Glomerular visceral epithelial cell (primary cell): ENCODE data around the gene TGIF1.

Source experiments
- DNase-seq: peaks from one replicate; pipeline ENCODE4 v3.0.0-alpha.2; 2016; ENCODE audit errors: extremely low spot score

TGIF1 gene

GRCh38 chr18:3434685-3435084 is 15.3 kb upstream of the TGIF1 start:
- DNase-seq = no peak

DNA sequence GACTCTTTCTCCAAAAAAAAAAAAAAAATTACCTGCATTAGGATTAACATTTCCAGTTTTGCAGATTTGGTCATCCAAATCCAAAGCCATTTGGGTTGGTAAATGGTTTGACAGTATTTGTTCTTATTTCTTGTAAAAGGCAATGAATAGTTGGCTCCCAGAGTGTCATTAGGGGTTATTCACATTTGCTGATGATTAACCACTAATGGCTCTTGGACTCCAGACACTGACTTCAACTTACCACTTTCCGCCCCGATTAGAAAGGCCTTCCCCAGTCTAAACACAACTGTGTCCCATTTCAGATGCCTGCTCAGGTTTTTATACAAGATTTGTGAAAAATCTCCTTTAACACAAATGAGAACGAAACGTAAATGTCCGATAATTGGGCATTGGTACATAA is 9.6 kb upstream of the TGIF1 start:
- no peak for DNase-seq

GRCh38 chr18:3441290-3441689 is 8.7 kb upstream of the TGIF1 start:
- DNase-seq = peak; percentile 55

DNA sequence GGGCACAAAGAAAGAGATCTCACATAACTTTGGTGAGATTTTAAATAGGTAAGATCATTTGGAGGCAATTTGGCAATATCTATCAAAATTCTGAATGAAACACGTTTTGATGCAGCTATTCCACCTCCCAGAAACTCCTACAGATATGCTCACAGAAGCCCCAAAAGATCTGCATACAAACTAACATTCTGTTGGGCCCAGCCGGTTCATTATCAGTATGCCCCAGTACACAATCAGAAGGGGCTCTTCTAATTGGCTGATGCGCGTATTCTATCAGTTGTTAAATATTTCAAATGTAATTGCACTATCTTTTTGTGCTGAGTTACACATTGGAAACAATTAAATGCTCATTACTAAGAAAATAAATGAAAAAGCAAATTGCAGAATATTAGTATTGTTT is 7.1 kb upstream of the TGIF1 start:
- no peak for DNase-seq

DNA sequence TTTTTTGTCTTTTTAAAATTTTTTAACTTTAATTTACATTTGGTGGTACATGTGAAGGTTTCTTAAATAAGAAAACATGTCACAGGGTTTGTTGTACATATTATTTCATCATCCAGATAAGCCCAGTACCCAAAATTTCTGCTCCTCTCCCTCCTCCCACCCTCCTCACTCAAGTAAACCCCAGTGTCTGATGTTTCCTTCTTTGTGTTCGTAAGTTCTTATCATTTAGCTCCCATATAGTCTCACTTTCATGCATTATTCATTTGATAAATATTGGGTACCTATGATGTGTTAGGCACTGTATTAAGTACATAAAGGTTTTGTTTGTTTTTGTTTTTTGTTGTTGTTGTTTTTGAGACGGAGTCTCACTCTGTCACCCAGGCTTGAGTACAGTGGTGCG is 5.7 kb upstream of the TGIF1 start:
- DNase-seq = no peak

DNA sequence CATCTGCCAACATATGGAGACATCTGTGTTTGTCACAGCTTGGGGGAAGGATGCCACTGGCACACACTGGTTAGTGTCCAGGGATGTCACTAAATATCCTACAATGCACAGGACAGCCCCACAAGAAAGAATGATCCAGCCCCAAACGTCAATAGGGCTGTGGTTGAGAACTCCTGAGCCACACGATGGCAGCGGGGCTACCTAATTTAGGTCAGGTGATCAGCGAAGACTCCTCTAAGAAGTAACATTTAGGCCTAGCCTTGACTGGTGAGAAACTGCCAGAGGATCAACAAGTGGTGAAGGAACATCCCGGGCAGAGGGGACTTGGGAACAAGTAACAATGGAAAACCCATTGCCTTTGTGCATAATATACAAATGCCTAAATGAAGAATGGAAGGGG is 5.0 kb upstream of the TGIF1 start:
- no peak for DNase-seq

- no peak for DNase-seq
Observed at GRCh38 chr18:3447068-3447894, 2.7 kb upstream of the TGIF1 start.

DNA sequence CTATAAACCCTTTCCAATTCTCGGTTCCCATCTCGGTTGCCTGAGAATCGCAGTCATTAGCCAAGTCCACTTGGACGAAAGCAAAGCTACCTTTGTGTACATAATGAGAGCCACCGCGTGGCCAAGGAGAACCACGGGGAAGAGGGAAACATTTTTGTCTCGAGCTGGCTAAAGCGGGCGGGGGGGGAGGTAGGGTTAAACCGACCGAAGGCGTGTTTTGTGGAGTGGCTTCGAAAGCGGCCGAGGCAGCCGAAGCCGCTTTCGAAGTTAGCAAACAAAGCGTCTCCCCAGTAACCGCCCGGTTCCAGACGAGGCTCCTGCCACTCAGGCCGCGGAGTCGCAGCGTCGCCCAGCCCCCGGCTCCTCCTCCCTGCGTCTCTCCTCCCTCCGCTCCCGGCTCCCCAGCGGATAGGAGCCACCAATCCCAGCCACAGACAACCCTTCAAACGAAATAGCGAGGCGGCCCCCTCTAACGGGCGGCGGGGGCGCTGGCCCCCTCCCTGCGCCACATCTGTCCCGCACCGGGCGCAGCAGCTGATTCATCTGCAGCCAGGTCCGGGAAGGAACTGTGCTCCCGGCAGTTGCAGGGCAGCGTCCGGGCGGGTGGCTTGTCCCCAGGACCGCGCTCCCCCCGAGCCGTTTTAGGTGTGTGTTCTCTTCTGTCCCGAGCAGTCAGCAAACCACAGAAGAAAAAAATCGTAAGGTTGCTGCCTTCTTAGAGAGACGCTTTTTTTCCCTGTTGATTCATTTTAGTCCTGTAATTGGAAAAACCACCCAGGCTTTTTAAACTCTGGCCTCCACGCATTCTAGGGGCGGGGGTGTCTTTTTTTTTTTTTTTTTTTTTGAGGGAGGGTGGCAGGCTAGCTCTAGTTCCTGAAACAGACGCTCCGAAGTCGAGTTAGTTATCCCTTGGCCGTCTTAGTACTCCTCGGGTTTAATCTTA is 1.8 kb upstream of the TGIF1 start:
- peak; percentile 99 for DNase-seq

DNA sequence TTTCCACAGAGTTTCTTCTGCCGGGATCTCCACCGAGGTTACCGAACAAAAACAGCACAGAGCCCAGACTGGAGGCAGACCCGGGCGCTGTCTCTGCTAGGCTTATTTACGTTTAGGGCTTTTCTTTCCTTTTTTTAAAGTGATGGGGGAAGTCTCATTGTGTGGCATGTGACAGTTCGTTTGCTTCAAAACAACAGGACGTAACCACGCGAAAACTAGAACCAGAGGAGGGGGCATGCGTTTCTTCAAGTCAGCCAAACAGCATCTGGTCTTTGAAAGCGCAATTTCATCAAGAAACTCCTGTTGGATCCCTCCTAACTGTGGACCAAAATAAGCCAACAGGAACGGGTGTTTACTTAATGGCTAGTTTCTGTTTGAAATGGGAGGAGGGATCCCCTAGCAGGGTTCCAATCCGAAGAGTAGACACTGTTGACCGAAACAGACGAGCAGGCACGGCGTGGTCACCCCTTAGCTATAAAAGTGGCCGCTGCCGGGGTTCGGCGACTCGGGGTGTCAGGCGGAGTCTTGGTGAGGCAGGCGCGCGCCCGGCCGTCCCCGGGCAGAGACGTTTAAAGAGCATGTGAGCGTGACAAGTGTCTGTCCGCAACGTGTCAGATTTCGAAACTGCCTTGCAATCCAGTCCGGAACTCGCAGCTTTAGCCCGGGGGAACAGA is 997 bp upstream of the TGIF1 start:
- DNase-seq = no peak

DNA sequence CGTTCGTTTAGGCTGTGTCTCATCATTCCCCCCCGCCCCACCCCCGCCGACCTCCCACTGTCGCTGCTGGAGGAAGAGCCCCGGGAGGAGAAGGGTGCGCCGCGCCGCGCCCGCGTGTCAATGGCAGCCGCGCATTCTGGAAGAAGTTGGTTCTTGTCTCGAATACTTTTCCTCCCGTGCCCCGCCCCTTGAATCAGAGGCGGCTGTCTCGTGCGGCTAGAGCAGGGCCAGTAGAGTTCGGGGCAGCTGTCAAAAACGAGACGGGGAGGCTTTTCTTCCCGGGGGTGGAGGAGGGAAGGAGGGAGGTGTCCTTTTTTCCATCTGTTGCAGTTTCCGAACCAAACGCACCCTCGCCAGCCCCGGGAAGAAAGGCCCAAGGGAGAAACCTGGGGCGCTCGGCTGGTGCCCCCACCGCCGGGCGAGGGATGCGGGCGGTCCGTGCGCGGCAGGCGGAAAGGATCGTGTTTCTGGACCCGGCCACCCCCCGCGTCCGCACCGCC is 410 bp upstream of the TGIF1 start:
- DNase-seq = peak; percentile 88

GRCh38 chr18:3450799-3451182 is 819 bp downstream of the TGIF1 start:
- DNase-seq = no peak

DNA sequence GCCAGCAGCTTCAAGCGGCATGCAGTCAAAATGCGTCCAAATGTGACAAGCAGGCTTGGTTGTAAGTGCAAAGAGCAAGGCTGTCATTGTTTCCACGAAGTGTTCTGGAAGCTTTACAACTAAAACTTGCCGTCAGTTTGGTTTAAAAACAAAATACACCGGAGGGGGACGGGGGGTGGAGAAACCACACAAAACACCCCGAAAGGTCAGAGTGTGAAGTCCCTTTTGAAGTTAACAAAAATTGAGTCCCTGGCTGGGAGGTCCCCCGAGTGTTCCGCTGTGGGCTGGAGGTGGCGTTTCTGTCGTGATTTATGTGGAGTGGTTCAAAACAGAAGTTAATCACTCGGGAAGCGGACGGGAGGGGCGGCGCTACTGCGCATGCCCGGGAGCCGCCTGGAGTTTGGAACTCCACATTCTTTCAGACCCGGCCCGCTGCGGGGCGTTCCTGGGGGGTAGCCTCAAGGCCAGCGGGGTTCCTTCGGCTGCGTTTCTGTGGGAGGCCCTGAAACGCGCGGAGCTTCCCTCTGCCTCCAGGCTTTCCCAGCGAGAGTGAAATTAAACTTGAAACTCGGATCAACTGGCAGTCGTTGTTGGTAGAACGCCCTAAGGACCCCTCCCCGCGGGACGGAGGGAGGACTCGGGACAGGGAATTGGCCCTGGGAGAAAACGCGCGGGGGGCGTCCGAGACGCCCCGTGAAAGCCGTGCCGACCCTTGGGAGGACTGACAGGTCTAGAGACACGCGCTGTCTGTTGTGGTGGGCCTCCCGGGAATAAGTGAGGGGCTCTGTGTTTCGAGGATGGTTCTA is 1.4 kb downstream of the TGIF1 start:
- DNase-seq = peak; percentile 95

GRCh38 chr18:3451989-3452749 is 2.2 kb downstream of the TGIF1 start:
- DNase-seq = peak; percentile 64

- peak; percentile 30 for DNase-seq
Observed at GRCh38 chr18:3452750-3453539, 3.0 kb downstream of the TGIF1 start.

DNA sequence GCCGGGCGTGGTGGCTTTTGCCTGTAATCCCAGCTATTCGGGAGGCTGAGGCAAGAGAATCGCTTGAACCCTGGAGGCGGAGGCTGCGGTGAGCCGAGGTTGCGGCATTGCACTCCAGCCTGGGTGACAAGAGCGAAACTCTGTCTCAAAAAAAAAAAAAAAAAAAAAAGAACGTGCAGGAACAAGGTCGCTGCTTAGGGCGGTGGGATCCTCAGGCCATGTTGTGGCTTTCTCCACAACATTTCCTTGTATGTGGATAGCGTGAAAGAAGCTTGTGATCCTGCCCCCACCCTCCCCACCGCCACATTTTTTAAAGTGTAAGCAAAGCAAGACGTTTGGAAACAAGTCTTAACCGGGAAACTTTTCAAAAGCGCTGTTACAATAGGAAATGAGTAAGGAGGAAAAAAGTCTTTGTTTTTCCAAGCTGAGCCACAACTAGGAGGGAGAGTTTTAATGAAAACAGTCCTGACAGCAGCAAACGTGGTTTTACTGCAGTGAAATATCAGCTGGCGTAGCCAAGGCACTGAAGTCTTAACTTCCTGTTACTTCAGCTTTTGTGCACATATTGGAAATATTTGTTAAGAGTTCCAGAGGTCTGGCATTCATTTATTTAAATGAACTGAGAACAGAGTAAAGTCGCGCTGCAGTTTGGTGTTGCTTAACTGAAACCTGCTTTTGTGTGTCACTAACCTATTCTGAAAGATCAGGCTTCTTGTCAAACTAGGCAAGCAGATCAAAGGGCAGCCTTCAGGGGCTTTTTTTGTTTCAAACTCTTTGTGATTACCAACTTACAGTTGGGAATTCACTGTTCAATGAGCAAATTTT is 3.8 kb downstream of the TGIF1 start:
- DNase-seq = peak; percentile 79

DNA sequence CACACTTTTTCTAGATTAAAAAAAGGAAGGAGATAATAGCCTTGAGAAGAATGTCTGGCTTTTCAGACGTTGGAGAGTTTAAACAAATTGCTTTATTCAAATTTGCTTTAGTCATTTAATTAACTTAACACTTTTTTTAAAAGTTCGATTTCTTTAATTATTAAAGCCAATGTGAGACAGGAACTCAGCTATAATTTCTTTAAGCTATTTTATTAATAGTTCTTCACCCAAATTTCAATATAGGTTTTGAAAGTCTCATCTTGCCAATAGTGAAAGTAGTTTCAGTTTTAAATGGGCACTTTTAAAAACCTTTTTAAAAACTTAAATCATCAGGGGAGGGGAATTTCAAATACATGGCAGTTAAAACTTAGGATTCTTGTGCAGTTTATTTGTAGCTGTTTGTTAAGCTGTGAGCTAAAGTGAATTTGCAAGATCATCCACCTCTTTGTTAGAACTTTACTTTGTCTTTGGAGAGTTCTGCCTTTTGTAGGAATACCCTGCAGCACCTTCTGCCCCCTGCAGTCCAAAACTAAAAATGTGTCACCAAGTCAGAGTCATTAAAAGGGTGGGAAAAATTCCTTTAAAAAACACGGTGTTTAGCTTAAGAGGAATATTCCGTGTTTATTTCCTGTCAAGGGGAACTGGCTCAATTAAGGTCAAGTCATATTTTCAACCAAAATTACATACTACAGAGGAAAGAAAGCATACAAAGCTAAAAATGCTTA is 4.6 kb downstream of the TGIF1 start:
- peak; percentile 74 for DNase-seq

DNA sequence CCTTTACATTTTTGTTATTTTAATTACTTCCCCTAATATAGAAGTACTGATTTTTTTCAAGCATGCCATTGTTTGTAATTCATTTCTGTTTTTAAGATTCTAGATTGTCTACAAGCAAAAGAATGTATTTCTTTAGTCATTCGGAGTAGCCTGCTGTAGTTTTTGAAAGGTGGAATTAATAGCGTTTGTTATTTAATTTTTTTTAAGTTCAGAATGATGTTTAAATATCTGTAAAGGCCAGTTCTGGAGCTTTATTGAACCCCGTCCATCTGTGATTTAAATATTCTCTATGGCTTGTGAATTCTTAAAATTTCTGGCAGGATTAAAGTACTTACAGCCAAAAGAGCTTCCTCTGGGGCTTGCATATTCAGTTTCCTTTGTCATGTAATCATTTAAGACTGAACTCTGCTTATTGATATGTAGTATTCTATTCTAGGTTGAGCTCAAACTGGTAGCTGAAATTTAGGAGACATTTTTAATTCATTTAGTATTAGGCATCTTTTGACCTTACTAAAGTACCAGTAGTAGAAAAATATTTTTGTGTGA is 5.2 kb downstream of the TGIF1 start:
- DNase-seq = no peak
